Measurements from ENCODE around the gene TSPAN3. TPM values are rescaled to one million over a fixed set of nuclear protein-coding genes. Genes with fewer than 3 reads are reported as not detected.

Gene TSPAN3
- total and polyA plus RNA-seq, 2 donors (not counting 1 experiment from before 2014, with no cell fraction given), result 109 to 130 TPM

- Mint-ChIP-seq H3K27ac (peak overlapping the region; percentile 100), H3K4me3 (peak overlapping the region; percentile 99), H3K27me3 (no peaks in the 10 kb centered on the region), H3K4me1 (peaks cover 55% of the 10 kb centered on the region), H3K9me3 (ENCODE audit: insufficient read depth) (no peaks in the 10 kb centered on the region)
- peaks cover 7 to 11% of the 10 kb centered on the region in 2 experiments for H3K36me3 ChIP-seq (replicated peaks in 1 of 2; ENCODE audit: control extremely low read depth in 1 of 2, control insufficient read depth in 1 of 2, extremely low read depth in 1 of 2, insufficient read depth in 2 of 2, low read length in 1 of 2)
- intact Hi-C loops (cut with micrococcal nuclease), result loop anchor here (2.0 to 10.0 kb wide), 2 partner anchors 30 to 90 kb away; partner anchors contain the start of gene SCAPER
- no peak for TF ChIP-seq EZH2 (IDR thresholded peaks at IDR 0.05; ENCODE audit: borderline replicate concordance, insufficient read depth, low read depth, low read length, poor library complexity, severe bottlenecking)
- TF ChIP-seq, protein P1, sequence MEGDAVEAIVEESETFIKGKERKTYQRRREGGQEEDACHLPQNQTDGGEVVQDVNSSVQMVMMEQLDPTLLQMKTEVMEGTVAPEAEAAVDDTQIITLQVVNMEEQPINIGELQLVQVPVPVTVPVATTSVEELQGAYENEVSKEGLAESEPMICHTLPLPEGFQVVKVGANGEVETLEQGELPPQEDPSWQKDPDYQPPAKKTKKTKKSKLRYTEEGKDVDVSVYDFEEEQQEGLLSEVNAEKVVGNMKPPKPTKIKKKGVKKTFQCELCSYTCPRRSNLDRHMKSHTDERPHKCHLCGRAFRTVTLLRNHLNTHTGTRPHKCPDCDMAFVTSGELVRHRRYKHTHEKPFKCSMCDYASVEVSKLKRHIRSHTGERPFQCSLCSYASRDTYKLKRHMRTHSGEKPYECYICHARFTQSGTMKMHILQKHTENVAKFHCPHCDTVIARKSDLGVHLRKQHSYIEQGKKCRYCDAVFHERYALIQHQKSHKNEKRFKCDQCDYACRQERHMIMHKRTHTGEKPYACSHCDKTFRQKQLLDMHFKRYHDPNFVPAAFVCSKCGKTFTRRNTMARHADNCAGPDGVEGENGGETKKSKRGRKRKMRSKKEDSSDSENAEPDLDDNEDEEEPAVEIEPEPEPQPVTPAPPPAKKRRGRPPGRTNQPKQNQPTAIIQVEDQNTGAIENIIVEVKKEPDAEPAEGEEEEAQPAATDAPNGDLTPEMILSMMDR (IDR thresholded peaks at IDR 0.05), result no peak
- no peaks in the 10 kb centered on the region for H3K27me3 ChIP-seq (replicated peaks in 1 of 4; ENCODE audit: control extremely low read depth in 1 of 4, control insufficient read depth in 3 of 4, insufficient read depth in 4 of 4, low read length in 3 of 4)
- H3K9ac ChIP-seq (ENCODE audit: low read length), result peak overlapping the region; percentile 91
- H3K4me2 ChIP-seq (replicated peaks; ENCODE audit: low read depth, low read length, poor library complexity, severe bottlenecking), result peak overlapping the region; percentile 96
- no peaks in the 10 kb centered on the region for H3K9me3 ChIP-seq (ENCODE audit: control extremely low read depth in 1 of 3, control insufficient read depth in 2 of 3, insufficient read depth in 1 of 3, low read length in 2 of 3)
- no peak for ATAC-seq (ENCODE audit: low read depth)
- WGBS (ENCODE audit: insufficient coverage), result 89% methylated on average over 4 of the region's 6 CpGs
- peak overlapping the region; percentile 100 for H2AFZ ChIP-seq (ENCODE audit: insufficient read depth, low read depth, low read length, poor library complexity, severe bottlenecking)
- ChIA-PET POLR2A (interaction anchor here (0.5 to 1.7 kb wide), 8 partner anchors 11 to 1076 kb away, joined by 3 to 5 read pairs (median 3); no protein-coding TSS in a partner anchor), CTCF (interaction anchor here (0.9 to 2.3 kb wide), 8 partner anchors 17 to 60 kb away, joined by 3 to 12 read pairs (median 4); no protein-coding TSS in a partner anchor)
- peaks cover 38 to 52% of the 10 kb centered on the region in 2 donors for H3K4me1 ChIP-seq (ENCODE audit: control insufficient read depth in 2 of 2, insufficient read depth in 2 of 2, low read length in 2 of 2)
- H3K79me2 ChIP-seq (ENCODE audit: control insufficient read depth, insufficient read depth, low read length), result peaks cover 53% of the 10 kb centered on the region
- peak overlapping the region; percentile 79 to 81 for H3K27ac ChIP-seq (ENCODE audit: low read length in 2 of 2)
- no peak for DNase-seq
- peak overlapping the region in 4 of 5 experiments; percentile 74 to 86 (median 82) for H3K4me3 ChIP-seq (ENCODE audit: control extremely low read depth in 1 of 5, extremely low read depth in 1 of 5, insufficient read depth in 1 of 5, low read depth in 2 of 5, low read length in 4 of 5)
- H4K20me1 ChIP-seq (ENCODE audit: control insufficient read depth, insufficient read depth, low read length, poor library complexity, severe bottlenecking), result peaks cover 22% of the 10 kb centered on the region
Observed at GRCh38 chr15:76994496-76994895, 76.4 kb downstream of the TSPAN3 start.

DNA sequence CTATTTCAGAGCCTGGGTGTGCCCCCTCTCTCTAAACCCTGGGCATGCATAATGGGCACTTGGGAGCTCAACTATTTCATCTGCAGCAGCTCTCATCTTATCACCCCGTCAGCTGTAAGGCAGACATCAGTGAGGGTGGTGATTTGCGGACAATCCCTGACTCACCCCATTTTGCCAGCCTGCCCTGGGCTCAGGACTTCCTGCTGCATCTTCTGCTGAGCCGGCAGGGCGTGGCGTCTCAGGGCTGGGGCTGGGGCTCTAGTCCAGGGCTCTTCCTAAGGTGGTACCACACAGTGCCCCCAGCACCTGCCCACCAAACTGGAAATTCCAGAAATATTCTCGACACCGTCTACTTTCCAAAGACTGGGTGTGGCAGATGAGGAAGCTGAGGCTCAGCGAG, 76.9 kb downstream of the TSPAN3 start:
- Mint-ChIP-seq H3K9me3 (ENCODE audit: insufficient read depth) (no peaks in the 10 kb centered on the region), H3K27me3 (no peaks in the 10 kb centered on the region), H3K4me1 (peaks cover 58% of the 10 kb centered on the region), H3K4me3 (peak overlapping the region; percentile 99), H3K27ac (peak overlapping the region; percentile 100)
- H3K4me3 ChIP-seq (ENCODE audit: control extremely low read depth in 1 of 5, extremely low read depth in 1 of 5, insufficient read depth in 1 of 5, low read depth in 2 of 5, low read length in 4 of 5), result no peak overlapping the region
- H2AFZ ChIP-seq (ENCODE audit: insufficient read depth, low read depth, low read length, poor library complexity, severe bottlenecking), result peak overlapping the region; percentile 100
- no peaks in the 10 kb centered on the region for H3K27me3 ChIP-seq (replicated peaks in 1 of 4; ENCODE audit: control extremely low read depth in 1 of 4, control insufficient read depth in 3 of 4, insufficient read depth in 4 of 4, low read length in 3 of 4)
- peak overlapping the region in 1 of 2 donors; percentile 79 for H3K27ac ChIP-seq (ENCODE audit: low read length in 2 of 2)
- ATAC-seq (ENCODE audit: low read depth), result no peak
- no peak for DNase-seq
- whole genome bisulfite sequencing (ENCODE audit: insufficient coverage), result 79% methylated on average over 2 of the region's 8 CpGs
- peaks cover 18% of the 10 kb centered on the region for H4K20me1 ChIP-seq (ENCODE audit: control insufficient read depth, insufficient read depth, low read length, poor library complexity, severe bottlenecking)
- H3K9me3 ChIP-seq (ENCODE audit: control extremely low read depth in 1 of 3, control insufficient read depth in 2 of 3, insufficient read depth in 1 of 3, low read length in 2 of 3), result no peaks in the 10 kb centered on the region
- H3K9ac ChIP-seq (ENCODE audit: low read length), result no peak overlapping the region
- peaks cover 7 to 9% of the 10 kb centered on the region in 2 experiments for H3K36me3 ChIP-seq (replicated peaks in 1 of 2; ENCODE audit: control extremely low read depth in 1 of 2, control insufficient read depth in 1 of 2, extremely low read depth in 1 of 2, insufficient read depth in 2 of 2, low read length in 1 of 2)
- CTCF ChIA-PET, result interaction anchor here (0.8 to 2.3 kb wide), 4 partner anchors 19 to 59 kb away, joined by 4 to 12 read pairs (median 7); no protein-coding TSS in a partner anchor
- intact Hi-C loops (cut with micrococcal nuclease), result loop anchor here (2.0 to 10.0 kb wide), 2 partner anchors 31 to 89 kb away; partner anchors contain the start of gene SCAPER
- peaks cover 39 to 55% of the 10 kb centered on the region in 2 donors for H3K4me1 ChIP-seq (ENCODE audit: control insufficient read depth in 2 of 2, insufficient read depth in 2 of 2, low read length in 2 of 2)
- H3K79me2 ChIP-seq (ENCODE audit: control insufficient read depth, insufficient read depth, low read length), result peaks cover 48% of the 10 kb centered on the region
- peak overlapping the region; percentile 96 for H3K4me2 ChIP-seq (replicated peaks; ENCODE audit: low read depth, low read length, poor library complexity, severe bottlenecking)
- POLR2A ChIA-PET, result interaction anchor here (1.1 to 1.7 kb wide), 3 partner anchors 31 to 63 kb away, joined by 3 to 5 read pairs (median 3); no protein-coding TSS in a partner anchor
- TF ChIP-seq, protein P1 (IDR thresholded peaks at IDR 0.05), result no peak
- TF ChIP-seq EZH2 (IDR thresholded peaks at IDR 0.05; ENCODE audit: borderline replicate concordance, insufficient read depth, low read depth, low read length, poor library complexity, severe bottlenecking), result no peak

Data from B cell (primary cell).